Ascending aorta (tissue), 2 donors: Measurements from ENCODE around the gene PDE6B. TPM values are rescaled to one million over a fixed set of nuclear protein-coding genes. Genes with fewer than 3 reads are reported as not detected.

Experiments used
- DNase-seq, 2 donors: peaks; one replicate each; pipeline ENCODE4 v3.0.0-alpha.2; 2019; ENCODE audit warnings: low spot score in 2 of 2
- H3K27ac ChIP-seq, 2 donors: fragments of 200-600 bp; sonication (generic); one replicate each; pipeline ENCODE4 v1.5.1; 2016 to 2017; ENCODE audit warnings: mild to moderate bottlenecking in 1 of 2
- H3K27me3 ChIP-seq: fragments of 200-600 bp; sonication (generic); one replicate; pipeline ENCODE4 v1.5.1; 2017
- H3K36me3 ChIP-seq, 2 donors: fragments of 200-600 bp; sonication (generic); one replicate each; pipeline ENCODE4 v1.5.1; 2016
- H3K4me1 ChIP-seq, 2 donors: fragments of 200-600 bp; sonication (generic); one replicate each; pipeline ENCODE4 v1.5.1; 2016 to 2017; ENCODE audit warnings: mild to moderate bottlenecking in 1 of 2
- H3K4me3 ChIP-seq, 2 donors: fragments of 200-600 bp; sonication (generic); one replicate each; pipeline ENCODE4 v1.5.1; 2016 to 2017; ENCODE audit warnings: mild to moderate bottlenecking in 1 of 2
- H3K9me3 ChIP-seq, 2 donors: fragments of 200-600 bp; sonication (generic); one replicate each; pipeline ENCODE4 v1.5.1; 2016
- CTCF ChIP-seq, 3 experiments: fragments of 200-600 bp in 2 of 3; fragments of 450-650 bp in 1 of 3; sonication (generic) in 2 of 3; IDR thresholded peaks; one replicate each; pipeline ENCODE4 v1.5.1; 2016 to 2019; ENCODE audit warnings: antibody characterized with exemption in 3 of 3, mild to moderate bottlenecking in 1 of 3, moderate library complexity in 1 of 3
- intact Hi-C: fragments of 100-400 bp; cut with DNase I; formaldehyde crosslinking; loops from one replicate; pipeline ENCODE4 v1.15.1; 2023
- total RNA-seq: library from RNA; depleted of rRNA; stranded (reverse); fragments of >200 nt; gene quantifications from one replicate; pipeline ENCODE4 v1.1.0, GENCODE V29; 2016

Gene PDE6B
- total RNA-seq, 1 donor from 2014 or later = not detected

GRCh38 chr4:706834-707598 lies 81.6 kb downstream of the PDE6B start:
- Histone ChIP-seq H3K36me3 (no peaks in the 10 kb centered on the region), H3K9me3 (no peaks in the 10 kb centered on the region), H3K4me1 (peaks cover 6 to 13% of the 10 kb centered on the region in 2 donors), H3K27me3 (no peaks in the 10 kb centered on the region), H3K4me3 (peak overlapping the region; percentile 75 to 100), H3K27ac (peak overlapping the region in 1 of 2 donors; percentile 92)
- DNase-seq = no peak
- intact Hi-C loops = loop anchor here (5.0 kb wide), 2 partner anchors 370 to 1300 kb away; partner anchors contain the start of genes NELFA and ZNF141
- TF ChIP-seq CTCF (IDR thresholded peaks at IDR 0.05) = no peak

DNA sequence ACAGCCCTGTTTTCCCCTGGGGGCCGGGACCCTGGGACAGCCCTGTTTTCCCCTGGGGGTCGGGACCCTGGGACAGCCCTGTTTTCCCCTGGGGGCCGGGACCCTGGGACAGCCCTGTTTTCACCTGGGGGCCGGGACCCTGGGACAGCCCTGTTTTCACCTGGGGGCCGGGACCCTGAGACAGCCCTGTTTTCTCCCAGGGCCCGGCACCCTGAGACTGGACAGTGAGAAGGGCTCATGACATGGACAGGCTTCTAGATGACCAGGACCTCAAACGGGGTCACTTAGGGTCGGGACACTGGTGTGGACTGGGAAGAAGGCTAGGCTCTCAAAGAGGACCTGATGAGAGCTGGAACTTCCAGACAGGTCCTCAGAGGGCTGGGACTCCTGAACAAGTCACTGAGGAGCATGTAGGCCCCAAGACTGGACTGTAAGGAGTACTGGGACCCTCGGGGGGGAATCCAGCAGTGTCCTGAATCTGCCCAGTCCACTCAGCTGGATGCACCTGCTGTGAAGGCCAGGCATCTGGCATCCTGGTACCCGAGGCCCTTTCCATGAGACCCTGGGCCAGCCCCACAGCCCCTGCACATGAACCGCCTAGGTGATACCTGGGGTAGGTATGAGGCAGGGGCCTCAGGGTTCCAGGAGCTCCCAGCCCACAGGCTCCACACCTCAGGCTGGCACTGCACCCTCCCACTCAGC lies 82.7 kb downstream of the PDE6B start:
- DNase-seq = no peak
- Histone ChIP-seq H3K27me3 (no peaks in the 10 kb centered on the region), H3K27ac (no peak overlapping the region), H3K9me3 (no peaks in the 10 kb centered on the region), H3K4me3 (peak overlapping the region in 1 of 2 donors; percentile 17), H3K36me3 (no peaks in the 10 kb centered on the region), H3K4me1 (peaks cover 6 to 13% of the 10 kb centered on the region in 2 donors)
- intact Hi-C loops = loop anchor here (5.0 kb wide), 2 partner anchors 371 to 1299 kb away; partner anchors contain the start of genes NELFA and ZNF141
- no peak for TF ChIP-seq CTCF (IDR thresholded peaks at IDR 0.05)

GRCh38 chr4:708631-708933 lies 83.2 kb downstream of the PDE6B start:
- TF ChIP-seq CTCF (IDR thresholded peaks at IDR 0.05) = no peak
- Histone ChIP-seq H3K9me3 (no peaks in the 10 kb centered on the region), H3K4me3 (peak overlapping the region in 1 of 2 donors; percentile 17), H3K4me1 (peaks cover 6 to 13% of the 10 kb centered on the region in 2 donors), H3K27me3 (no peaks in the 10 kb centered on the region), H3K27ac (no peak overlapping the region), H3K36me3 (no peaks in the 10 kb centered on the region)
- no peak for DNase-seq
- intact Hi-C loops = loop anchor here (5.0 kb wide), 2 partner anchors 371 to 1299 kb away; partner anchors contain the start of genes NELFA and ZNF141

DNA sequence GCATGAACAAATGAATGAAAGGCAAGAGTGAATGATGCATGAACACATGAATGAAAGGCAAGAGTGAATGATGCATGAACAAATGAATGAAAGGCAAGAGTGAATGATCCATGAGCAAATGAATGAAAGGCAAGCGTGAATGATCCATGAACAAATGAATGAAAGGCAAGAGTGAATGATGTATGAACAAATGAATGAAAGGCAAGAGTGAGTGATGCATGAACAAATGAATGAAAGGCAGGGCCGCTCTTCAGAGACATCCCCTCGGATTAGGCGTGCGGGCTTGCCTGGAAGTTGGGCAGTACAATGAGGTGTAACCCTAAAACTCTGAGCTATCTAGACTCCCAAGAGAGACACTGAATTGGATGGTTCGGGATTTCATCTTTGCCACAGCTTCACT lies 84.0 kb downstream of the PDE6B start:
- no peak overlapping the region for H3K4me3 ChIP-seq
- TF ChIP-seq CTCF (IDR thresholded peaks at IDR 0.05) = no peak
- no peaks in the 10 kb centered on the region for H3K27me3 ChIP-seq
- intact Hi-C loops = loop anchor here (5.0 kb wide), 2 partner anchors 372 to 1298 kb away; partner anchors contain the start of genes NELFA and ZNF141
- H3K4me1 ChIP-seq = peaks cover 6 to 13% of the 10 kb centered on the region in 2 donors
- no peaks in the 10 kb centered on the region for H3K9me3 ChIP-seq
- no peaks in the 10 kb centered on the region for H3K36me3 ChIP-seq
- DNase-seq = no peak
- no peak overlapping the region for H3K27ac ChIP-seq

- Histone ChIP-seq H3K4me3 (no peak overlapping the region), H3K27ac (no peak overlapping the region), H3K9me3 (no peaks in the 10 kb centered on the region), H3K4me1 (peaks cover 6 to 13% of the 10 kb centered on the region in 2 donors), H3K27me3 (no peaks in the 10 kb centered on the region), H3K36me3 (no peaks in the 10 kb centered on the region)
- intact Hi-C loops = no loop called here
- no peak for TF ChIP-seq CTCF (IDR thresholded peaks at IDR 0.05)
- no peak for DNase-seq
Measured at GRCh38 chr4:710116-710515, 84.7 kb downstream of the PDE6B start.
